Measurements from ENCODE around the gene LDB3.

DNA sequence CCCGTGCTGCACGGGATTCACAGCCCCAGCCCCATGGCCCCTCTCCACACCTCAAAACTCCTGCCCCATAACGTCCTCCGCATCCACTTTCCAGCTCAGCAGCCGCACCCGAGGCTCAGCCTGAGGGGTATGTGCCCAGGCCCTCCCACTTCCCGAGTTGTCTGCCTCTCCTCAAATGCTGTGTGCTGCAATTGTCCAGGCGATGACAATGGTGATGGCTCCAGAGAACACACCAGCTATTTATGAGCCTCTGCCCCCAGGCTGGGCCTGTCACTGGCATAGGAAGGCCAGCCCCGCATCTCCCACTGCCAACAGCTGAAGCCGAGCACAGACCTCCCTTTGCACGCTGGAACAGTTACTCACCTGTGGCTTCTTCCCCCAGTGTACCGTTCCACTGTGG lies 2.4 kb upstream of the LDB3 start:
- TF ChIP-seq, protein P1, sequence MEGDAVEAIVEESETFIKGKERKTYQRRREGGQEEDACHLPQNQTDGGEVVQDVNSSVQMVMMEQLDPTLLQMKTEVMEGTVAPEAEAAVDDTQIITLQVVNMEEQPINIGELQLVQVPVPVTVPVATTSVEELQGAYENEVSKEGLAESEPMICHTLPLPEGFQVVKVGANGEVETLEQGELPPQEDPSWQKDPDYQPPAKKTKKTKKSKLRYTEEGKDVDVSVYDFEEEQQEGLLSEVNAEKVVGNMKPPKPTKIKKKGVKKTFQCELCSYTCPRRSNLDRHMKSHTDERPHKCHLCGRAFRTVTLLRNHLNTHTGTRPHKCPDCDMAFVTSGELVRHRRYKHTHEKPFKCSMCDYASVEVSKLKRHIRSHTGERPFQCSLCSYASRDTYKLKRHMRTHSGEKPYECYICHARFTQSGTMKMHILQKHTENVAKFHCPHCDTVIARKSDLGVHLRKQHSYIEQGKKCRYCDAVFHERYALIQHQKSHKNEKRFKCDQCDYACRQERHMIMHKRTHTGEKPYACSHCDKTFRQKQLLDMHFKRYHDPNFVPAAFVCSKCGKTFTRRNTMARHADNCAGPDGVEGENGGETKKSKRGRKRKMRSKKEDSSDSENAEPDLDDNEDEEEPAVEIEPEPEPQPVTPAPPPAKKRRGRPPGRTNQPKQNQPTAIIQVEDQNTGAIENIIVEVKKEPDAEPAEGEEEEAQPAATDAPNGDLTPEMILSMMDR (conservative IDR thresholded peaks at IDR 0.05; ENCODE audit: low read depth, low read length) = no peak
- TF ChIP-seq POLR2A (IDR thresholded peaks at IDR 0.05; ENCODE audit: low read depth, low read length) = no peak

All from IMR-90 (cell line).